ENCODE results near the gene SPIRE1.
"Not testable (repeated sequence)": the region's sequence is repeated elsewhere in the genome, so short reads cannot be mapped to it uniquely, and the experiment has no call there.

The SPIRE1 gene

GRCh38 chr18:12597760-12598159 is 60.1 kb downstream of the SPIRE1 start:
- no peak for DNase-seq

- DNase-seq, result no peak
Measured at GRCh38 chr18:12595571-12596255, 62.2 kb downstream of the SPIRE1 start.

- DNase-seq, result no peak
Measured at GRCh38 chr18:12593866-12594265, 64.0 kb downstream of the SPIRE1 start.

- no peak for DNase-seq
Measured at GRCh38 chr18:12592597-12593127, 65.2 kb downstream of the SPIRE1 start.

- DNase-seq, result no peak
Measured at GRCh38 chr18:12589448-12589847, 68.5 kb downstream of the SPIRE1 start.

- DNase-seq, result no peak
Measured at GRCh38 chr18:12586956-12587355, 71.0 kb downstream of the SPIRE1 start.

GRCh38 chr18:12585218-12585617 is 72.7 kb downstream of the SPIRE1 start:
- no peak for DNase-seq

GRCh38 chr18:12580630-12581342 is 77.1 kb downstream of the SPIRE1 start:
- DNase-seq, result no peak

- no peak for DNase-seq
Measured at GRCh38 chr18:12579775-12580174, 78.1 kb downstream of the SPIRE1 start.

GRCh38 chr18:12577848-12578247 is 80.1 kb downstream of the SPIRE1 start:
- DNase-seq, result no peak

- DNase-seq, result no peak
Measured at GRCh38 chr18:12574494-12575185, 83.3 kb downstream of the SPIRE1 start.

- no peak for DNase-seq
Measured at GRCh38 chr18:12571630-12572029, 86.3 kb downstream of the SPIRE1 start.

GRCh38 chr18:12569791-12570190 is 88.1 kb downstream of the SPIRE1 start:
- DNase-seq, result no peak

- DNase-seq, result no peak
Measured at GRCh38 chr18:12567849-12568248, 90.1 kb downstream of the SPIRE1 start.

- DNase-seq, result no peak
Measured at GRCh38 chr18:12564861-12565260, 93.0 kb downstream of the SPIRE1 start.

GRCh38 chr18:12564378-12564777 is 93.5 kb downstream of the SPIRE1 start:
- DNase-seq, result no peak

- not testable (repeated sequence) for DNase-seq
Measured at GRCh38 chr18:12560600-12560999, 97.3 kb downstream of the SPIRE1 start.

- DNase-seq, result no peak
Measured at GRCh38 chr18:12559319-12559718, 98.6 kb downstream of the SPIRE1 start.

- no peak for DNase-seq
Measured at GRCh38 chr18:12556946-12557806, 100.7 kb downstream of the SPIRE1 start.

GRCh38 chr18:12554796-12555388 is 103.0 kb downstream of the SPIRE1 start:
- no peak for DNase-seq

- DNase-seq, result no peak
Measured at GRCh38 chr18:12552879-12553242, 105.0 kb downstream of the SPIRE1 start.

All from activated CD4-positive, alpha-beta T cell treated with anti-CD3 and anti-CD28 coated beads, Interleukin-2, amount 50 U/mL, for 4 hours (primary cell).